Liver (tissue), 9 donors: Measurements from ENCODE around the gene MMGT1. TPM values are rescaled to one million over a fixed set of nuclear protein-coding genes. Genes with fewer than 3 reads are reported as not detected.

Source experiments
- DNase-seq: peaks from one replicate; pipeline ENCODE4 v3.0.0-alpha.2; 2017; ENCODE audit warnings: low spot score
- H3K27ac ChIP-seq, 2 donors: one replicate each; pipeline ENCODE4 v1.7.0; 2013; ENCODE audit warnings: inconsistent platforms in 2 of 2, low read length in 2 of 2, control low read depth in 1 of 2, low read depth in 1 of 2, mild to moderate bottlenecking in 1 of 2
- H3K27me3 ChIP-seq, 4 donors: one replicate each; pipeline versions ENCODE4 v1.6.1 to v1.7.0; 2013; ENCODE audit warnings: low read length in 3 of 4, inconsistent platforms in 1 of 4, mild to moderate bottlenecking in 1 of 4, moderate library complexity in 1 of 4; ENCODE audit not compliant: control insufficient read depth in 4 of 4, insufficient read depth in 4 of 4
- H3K36me3 ChIP-seq, 4 donors: one replicate each; pipeline versions ENCODE4 v1.6.1 to v1.7.0; 2013; ENCODE audit warnings: low read length in 3 of 4, mild to moderate bottlenecking in 3 of 4, low read depth in 1 of 4, moderate library complexity in 1 of 4; ENCODE audit not compliant: control insufficient read depth in 4 of 4, insufficient read depth in 3 of 4
- H3K4me1 ChIP-seq, 4 donors: one replicate each; pipeline versions ENCODE4 v1.6.1 to v1.7.0; 2013; ENCODE audit warnings: low read length in 3 of 4, mild to moderate bottlenecking in 3 of 4, moderate library complexity in 1 of 4; ENCODE audit not compliant: control insufficient read depth in 4 of 4, insufficient read depth in 4 of 4
- H3K4me3 ChIP-seq, 3 donors: one replicate each; pipeline versions ENCODE4 v1.6.1 to v1.7.0; 2013; ENCODE audit warnings: low read length in 3 of 3, control low read depth in 1 of 3, low read depth in 1 of 3, mild to moderate bottlenecking in 1 of 3
- H3K9ac ChIP-seq, 2 donors: one replicate each; pipeline ENCODE4 v1.7.0; 2013; ENCODE audit warnings: low read length in 2 of 2, mild to moderate bottlenecking in 2 of 2, moderate library complexity in 2 of 2, control low read depth in 1 of 2, low read depth in 1 of 2
- H3K9me3 ChIP-seq, 4 donors: one replicate each; pipeline versions ENCODE4 v1.6.1 to v1.7.0; 2013; ENCODE audit warnings: low read length in 3 of 4; ENCODE audit not compliant: control insufficient read depth in 4 of 4
- ATF3 ChIP-seq: IDR thresholded peaks from 2 replicates; pipeline ENCODE4 v1.6.1; 2016; ENCODE audit warnings: antibody characterized with exemption
- CTCF ChIP-seq: fragments of 150-350 bp; IDR thresholded peaks from 2 replicates; pipeline ENCODE4 v1.5.1; 2017; ENCODE audit warnings: improper control_type of control experiment, low read depth, low read length; ENCODE audit not compliant: missing input control
- EGR1 ChIP-seq, 2 donors: IDR thresholded peaks; 2 replicates each; pipeline ENCODE4 v1.6.1; 2016 to 2018; ENCODE audit warnings: antibody characterized with exemption in 2 of 2, low read depth in 2 of 2
- FOXA1 ChIP-seq: IDR thresholded peaks from 2 replicates; pipeline ENCODE4 v1.6.1; 2016; ENCODE audit warnings: antibody characterized with exemption
- FOXA2 ChIP-seq: IDR thresholded peaks from 2 replicates; pipeline ENCODE4 v1.6.1; 2016; ENCODE audit warnings: antibody characterized with exemption
- HNF4A ChIP-seq, 2 donors: conservative IDR thresholded peaks; 2 replicates each; pipeline ENCODE4 v1.6.1; 2016; ENCODE audit warnings: antibody characterized with exemption in 2 of 2, mild to moderate bottlenecking in 2 of 2
- HNF4G ChIP-seq: IDR thresholded peaks from 2 replicates; pipeline ENCODE4 v1.6.1; 2016; ENCODE audit warnings: antibody characterized with exemption
- JUND ChIP-seq, 2 donors: IDR thresholded peaks; 2 replicates each; pipeline ENCODE4 v1.6.1; 2016; ENCODE audit warnings: antibody characterized with exemption in 2 of 2
- NR2F2 ChIP-seq: IDR thresholded peaks from 2 replicates; pipeline ENCODE4 v1.6.1; 2016; ENCODE audit warnings: antibody characterized with exemption
- RAD21 ChIP-seq, 2 donors: IDR thresholded peaks; 2 replicates each; pipeline ENCODE4 v1.6.1; 2016; ENCODE audit warnings: antibody characterized with exemption in 2 of 2, mild to moderate bottlenecking in 2 of 2
- REST ChIP-seq: IDR thresholded peaks from 2 replicates; pipeline ENCODE4 v1.6.1; 2016; ENCODE audit warnings: antibody characterized with exemption, mild to moderate bottlenecking
- RXRA ChIP-seq, 2 donors: IDR thresholded peaks; 2 replicates each; pipeline ENCODE4 v1.6.1; 2017 to 2018; ENCODE audit warnings: antibody characterized with exemption in 2 of 2, mild to moderate bottlenecking in 1 of 2
- SP1 ChIP-seq: IDR thresholded peaks from 2 replicates; pipeline ENCODE4 v1.6.1; 2018; ENCODE audit warnings: antibody characterized with exemption, mild to moderate bottlenecking
- YY1 ChIP-seq: IDR thresholded peaks from 2 replicates; pipeline ENCODE4 v1.6.1; 2016; ENCODE audit warnings: antibody characterized with exemption, mild to moderate bottlenecking
- ZBTB33 ChIP-seq: IDR thresholded peaks from 2 replicates; pipeline ENCODE4 v1.6.1; 2016; ENCODE audit warnings: antibody characterized with exemption
- whole genome bisulfite sequencing: extraction: QIAGEN DNeasy Blood & Tissue Kit; methylation state at CpG from one replicate; pipeline ENCODE4 v1.1.7; 2013; 5-methylcytosine and 5-hydroxymethylcytosine counted together
- polyA plus RNA-seq, 2 donors: library from polyadenylated mRNA; stranded (reverse) in 1 of 2; unstranded in 1 of 2; fragments of 200-250 nt in 1 of 2; fragments of >200 nt in 1 of 2; fragmentation: Nextera tagmentation in 1 of 2; extraction: Ambion mirVana in 1 of 2; gene quantifications; one replicate each; pipeline versions ENCODE4 v1.2.1 to v1.2.3, GENCODE V29; 2013 to 2015
- total RNA-seq, 2 donors: library from RNA; depleted of rRNA; stranded (reverse); fragments of >200 nt; gene quantifications; one replicate each; pipeline ENCODE4 v1.2.3, GENCODE V29; 2014
- TF ChIP-seq, protein P1 (sequence below): IDR thresholded peaks from 2 replicates; pipeline ENCODE4 v1.6.1; 2016; ENCODE audit warnings: antibody characterized with exemption
- donor health status: healthy.
- donor health status: healthy.
- donor health status: healthy.
- donor health status: healthy.
- donor health status: healthy.

Gene MMGT1
- total and polyA plus RNA-seq, 4 donors = 3.4 to 4.2 (median 3.6) TPM

DNA sequence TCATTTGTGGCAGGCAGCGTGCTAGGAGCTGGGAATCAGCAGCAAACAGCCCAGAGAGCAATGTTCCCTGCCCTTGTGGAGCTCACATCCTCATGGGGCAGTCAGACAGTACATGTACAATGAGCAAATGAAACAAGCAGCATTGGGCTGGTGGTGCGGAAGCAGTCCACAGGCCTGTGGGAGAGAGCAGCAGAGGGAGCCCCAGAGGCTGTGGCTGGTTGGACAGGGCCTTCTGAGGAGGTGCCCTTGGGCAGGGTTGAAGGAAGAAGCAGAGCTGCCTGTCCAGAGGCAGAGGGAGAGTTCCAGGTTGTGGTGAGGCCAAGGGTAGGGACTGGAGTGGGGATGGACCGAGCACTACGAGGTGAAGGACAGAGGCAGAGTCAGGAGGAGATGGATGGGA lies 22.5 kb downstream of the MMGT1 start (continued):
- TF ChIP-seq ZBTB33 = no peak

- Histone ChIP-seq H3K36me3 (no peaks in the 10 kb centered on the region), H3K9me3 (peaks cover 0 to 2% (median 0%) of the 10 kb centered on the region in 4 donors), H3K9ac (no peak overlapping the region), H3K4me1 (no peaks in the 10 kb centered on the region), H3K4me3 (no peak overlapping the region), H3K27ac (no peak overlapping the region), H3K27me3 (no peaks in the 10 kb centered on the region)
- no peak for TF ChIP-seq SP1
- TF ChIP-seq REST = no peak
- TF ChIP-seq HNF4A (conservative IDR thresholded peaks at IDR 0.05) = no peak
- TF ChIP-seq CTCF = no peak
- no peak for TF ChIP-seq ATF3
- no peak for TF ChIP-seq HNF4G
- TF ChIP-seq, protein P1, sequence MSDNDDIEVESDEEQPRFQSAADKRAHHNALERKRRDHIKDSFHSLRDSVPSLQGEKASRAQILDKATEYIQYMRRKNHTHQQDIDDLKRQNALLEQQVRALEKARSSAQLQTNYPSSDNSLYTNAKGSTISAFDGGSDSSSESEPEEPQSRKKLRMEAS = no peak
- TF ChIP-seq EGR1 (IDR thresholded peaks at IDR 0.05; ENCODE audit: low read depth in 2 of 2) = no peak
- no peak for TF ChIP-seq JUND (IDR thresholded peaks at IDR 0.05)
- TF ChIP-seq YY1 = no peak
- no peak for TF ChIP-seq NR2F2
- TF ChIP-seq FOXA1 = no peak
- TF ChIP-seq RAD21 (IDR thresholded peaks at IDR 0.05) = no peak
- TF ChIP-seq ZBTB33 = no peak
- no peak for TF ChIP-seq FOXA2
- TF ChIP-seq RXRA (IDR thresholded peaks at IDR 0.05) = no peak
- WGBS = 85% methylated on average over 2 of the region's 2 CpGs
- no peak for DNase-seq
Observed at GRCh38 chrX:135944486-135944885, 29.3 kb downstream of the MMGT1 start.
